CD4-positive, alpha-beta T cell (primary cell): ENCODE results near the gene ANKRD63. TPM values are rescaled to one million over a fixed set of nuclear protein-coding genes. Genes with fewer than 3 reads are reported as not detected.

Experiments used
- ATAC-seq: fragments of 200-7000 bp; cut with Tn5 transposase; one replicate; pipeline ENCODE4 v1.10.0; 2022; ENCODE audit warnings: mild to moderate bottlenecking; ENCODE audit not compliant: poor library complexity
- CTCF ChIA-PET: fragments of 350-600 bp; sonication (Branson Sonifier 250); formaldehyde crosslinking; loops from one replicate; lab custom pipeline; 2021; ENCODE audit warnings: antibody characterized with exemption, inconsistent platforms; lab: Charles Lee
- POLR2A ChIA-PET: fragments of 350-600 bp; sonication (Branson Sonifier 250); formaldehyde crosslinking; loops from one replicate; lab custom pipeline; 2021; ENCODE audit warnings: antibody characterized with exemption, inconsistent platforms; lab: Charles Lee
- DNase-seq, 14 experiments: peaks; one replicate each; pipeline ENCODE4 v3.0.0-alpha.2; 2013 to 2020; ENCODE audit warnings: mixed read lengths in 2 of 14
- H3K27ac ChIP-seq, 2 donors: one replicate each; pipeline versions ENCODE4 v1.5.1 to v1.7.0; 2013; ENCODE audit warnings: low read length in 2 of 2, low read depth in 1 of 2, mild to moderate bottlenecking in 1 of 2
- H3K27me3 ChIP-seq, 2 experiments: 1 replicate in 1 of 2; 2 replicates in 1 of 2; pipeline versions ENCODE4 v1.6.1 to v1.7.0; 2013; ENCODE audit warnings: low read length in 2 of 2, control low read depth in 1 of 2, mild to moderate bottlenecking in 1 of 2, moderate library complexity in 1 of 2; ENCODE audit not compliant: insufficient read depth in 2 of 2, control insufficient read depth in 1 of 2
- H3K36me3 ChIP-seq: one replicate; pipeline ENCODE4 v1.6.1; 2013; ENCODE audit warnings: low read length, control low read depth; ENCODE audit not compliant: insufficient read depth
- H3K4me1 ChIP-seq: one replicate; pipeline ENCODE4 v1.6.1; 2013; ENCODE audit warnings: low read length, control low read depth; ENCODE audit not compliant: insufficient read depth
- H3K4me3 ChIP-seq: one replicate; pipeline ENCODE4 v1.5.1; 2013; ENCODE audit warnings: mild to moderate bottlenecking, low read length, moderate library complexity
- H3K9me3 ChIP-seq, 2 experiments: 1 replicate in 1 of 2; 2 replicates in 1 of 2; pipeline versions ENCODE4 v1.6.1 to v1.7.0; 2013; ENCODE audit warnings: low read length in 2 of 2, mild to moderate bottlenecking in 2 of 2, control low read depth in 1 of 2, moderate library complexity in 1 of 2; ENCODE audit not compliant: control insufficient read depth in 1 of 2, insufficient read depth in 1 of 2
- H3K27ac Mint-ChIP-seq: one replicate; pipeline ENCODE4 v1.8.0; 2020; ENCODE audit warnings: mixed read lengths
- H3K27me3 Mint-ChIP-seq: one replicate; pipeline ENCODE4 v1.8.0; 2021; ENCODE audit warnings: mixed read lengths
- H3K36me3 Mint-ChIP-seq: one replicate; pipeline ENCODE4 v1.8.0; 2021; ENCODE audit warnings: low read depth, mixed read lengths
- H3K4me1 Mint-ChIP-seq: one replicate; pipeline ENCODE4 v1.8.0; 2021; ENCODE audit warnings: low read depth, mixed read lengths
- H3K4me3 Mint-ChIP-seq: one replicate; pipeline ENCODE4 v1.8.0; 2020; ENCODE audit warnings: mild to moderate bottlenecking, mixed read lengths
- H3K9me3 Mint-ChIP-seq: one replicate; pipeline ENCODE4 v1.8.0; 2020; ENCODE audit warnings: mixed read lengths
- intact Hi-C, 2 experiments: fragments of 100-400 bp; cut with DNase I in 1 of 2; cut with micrococcal nuclease in 1 of 2; formaldehyde crosslinking; loops; one replicate each; pipeline versions ENCODE4 v1.15.1 to v1.9.0; 2023 to 2025; cut with DNase I, micrococcal nuclease
- total RNA-seq, 174 experiments: library from RNA in 2 of 174; stranded (reverse) in 2 of 174; gene quantifications; one replicate each; pipeline ENCODE4 v1.2.3 and lab custom pipeline; 2021 to 2026
- TF ChIP-seq, protein P1 (sequence below): fragments of 200-600 bp; IDR thresholded peaks from one replicate; pipeline ENCODE4 v1.8.0; 2022; ENCODE audit warnings: antibody characterized with exemption, mild to moderate bottlenecking

ANKRD63 gene
- total RNA-seq, 2 experiments from 2014 or later = not detected

DNA sequence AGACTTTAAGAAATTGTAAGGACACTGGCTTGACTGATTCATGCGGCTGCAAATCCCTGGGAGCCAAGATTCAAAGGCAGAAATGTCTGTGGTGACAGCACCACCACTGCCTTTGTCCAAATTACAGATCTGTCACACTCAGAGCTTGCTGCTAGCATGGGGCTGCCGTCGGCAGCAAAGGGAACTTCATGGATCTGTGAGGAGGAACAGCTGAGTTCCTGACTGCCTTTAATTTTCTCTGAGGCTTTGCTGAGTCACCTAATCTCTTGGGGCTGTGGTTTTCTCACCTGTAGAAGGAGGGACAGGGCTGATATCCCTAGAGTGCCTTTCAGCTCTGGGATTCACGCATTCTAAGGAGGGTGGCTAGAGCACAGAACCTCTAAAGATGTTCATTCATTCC lies 48.1 kb downstream of the ANKRD63 start:
- H3K27me3 Mint-ChIP-seq = peaks cover 21% of the 10 kb centered on the region
- peaks cover 6% of the 10 kb centered on the region for H3K4me1 Mint-ChIP-seq
- Histone ChIP-seq H3K27me3 (peaks cover 5 to 11% of the 10 kb centered on the region in 2 experiments), H3K9me3 (peaks cover 0 to under 1% of the 10 kb centered on the region in 2 experiments), H3K27ac (no peak overlapping the region), H3K4me1 (peaks cover 10% of the 10 kb centered on the region), H3K36me3 (no peaks in the 10 kb centered on the region), H3K4me3 (no peak overlapping the region)
- H3K4me3 Mint-ChIP-seq = no peak overlapping the region
- no peaks in the 10 kb centered on the region for H3K9me3 Mint-ChIP-seq
- CTCF ChIA-PET = no interaction called here
- POLR2A ChIA-PET = no interaction called here
- intact Hi-C loops = no loop called here
- no peaks in the 10 kb centered on the region for H3K36me3 Mint-ChIP-seq
- ATAC-seq (no peak), DNase-seq (no peak)
- TF ChIP-seq, protein P1, sequence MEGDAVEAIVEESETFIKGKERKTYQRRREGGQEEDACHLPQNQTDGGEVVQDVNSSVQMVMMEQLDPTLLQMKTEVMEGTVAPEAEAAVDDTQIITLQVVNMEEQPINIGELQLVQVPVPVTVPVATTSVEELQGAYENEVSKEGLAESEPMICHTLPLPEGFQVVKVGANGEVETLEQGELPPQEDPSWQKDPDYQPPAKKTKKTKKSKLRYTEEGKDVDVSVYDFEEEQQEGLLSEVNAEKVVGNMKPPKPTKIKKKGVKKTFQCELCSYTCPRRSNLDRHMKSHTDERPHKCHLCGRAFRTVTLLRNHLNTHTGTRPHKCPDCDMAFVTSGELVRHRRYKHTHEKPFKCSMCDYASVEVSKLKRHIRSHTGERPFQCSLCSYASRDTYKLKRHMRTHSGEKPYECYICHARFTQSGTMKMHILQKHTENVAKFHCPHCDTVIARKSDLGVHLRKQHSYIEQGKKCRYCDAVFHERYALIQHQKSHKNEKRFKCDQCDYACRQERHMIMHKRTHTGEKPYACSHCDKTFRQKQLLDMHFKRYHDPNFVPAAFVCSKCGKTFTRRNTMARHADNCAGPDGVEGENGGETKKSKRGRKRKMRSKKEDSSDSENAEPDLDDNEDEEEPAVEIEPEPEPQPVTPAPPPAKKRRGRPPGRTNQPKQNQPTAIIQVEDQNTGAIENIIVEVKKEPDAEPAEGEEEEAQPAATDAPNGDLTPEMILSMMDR = no peak
- no peak overlapping the region for H3K27ac Mint-ChIP-seq

DNA sequence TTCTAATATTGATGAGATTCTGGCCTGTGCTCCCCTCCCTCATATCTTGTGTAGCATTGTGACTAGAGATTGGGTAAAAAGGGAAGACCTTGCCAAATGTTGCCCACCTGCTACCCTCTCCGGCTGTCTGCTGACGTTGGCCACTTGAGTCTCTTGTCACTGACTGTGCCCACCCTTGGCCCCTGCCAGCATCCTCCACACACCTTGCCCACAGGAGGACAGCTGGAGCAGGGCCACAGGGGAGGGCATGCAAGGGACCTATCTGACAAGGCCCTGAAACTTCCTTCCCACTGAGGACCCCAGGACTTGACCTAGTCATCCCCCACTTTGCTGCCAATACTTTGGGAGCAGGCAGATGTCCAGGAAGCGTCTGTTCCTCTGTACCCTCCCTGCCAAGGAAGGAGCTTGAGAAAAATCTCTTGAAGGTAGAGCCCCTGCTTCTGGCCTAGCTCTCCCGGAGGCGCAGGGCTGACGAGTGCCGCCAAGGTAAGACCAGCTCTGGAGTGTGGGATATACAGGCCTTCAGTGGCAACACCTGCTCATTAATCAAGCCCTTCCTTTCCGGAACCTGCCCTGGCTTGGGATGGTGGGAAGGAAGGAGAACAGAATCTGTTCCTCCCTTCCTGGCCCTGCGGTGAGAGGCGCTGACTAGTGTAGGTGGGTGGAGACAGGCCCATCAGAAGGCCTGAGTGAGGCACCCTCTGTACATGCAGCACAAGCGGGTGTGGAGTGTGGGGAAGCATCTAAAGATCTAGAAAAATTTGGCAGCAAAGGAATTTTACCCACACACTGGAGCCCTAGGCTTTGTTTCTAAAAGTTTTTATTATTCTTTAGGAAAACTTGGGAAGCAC lies 48.9 kb downstream of the ANKRD63 start:
- Mint-ChIP-seq H3K27ac (no peak overlapping the region), H3K9me3 (no peaks in the 10 kb centered on the region), H3K4me1 (no peaks in the 10 kb centered on the region), H3K36me3 (no peaks in the 10 kb centered on the region), H3K27me3 (peaks cover 13% of the 10 kb centered on the region), H3K4me3 (no peak overlapping the region)
- TF ChIP-seq, protein P1 = no peak
- peaks cover 4% of the 10 kb centered on the region for H3K4me1 ChIP-seq
- no peak overlapping the region for H3K4me3 ChIP-seq
- ChIA-PET POLR2A (no interaction called here), CTCF (no interaction called here)
- intact Hi-C loops = no loop called here
- H3K27ac ChIP-seq = no peak overlapping the region
- DNase-seq (no peak), ATAC-seq (no peak)
- H3K9me3 ChIP-seq = no peaks in the 10 kb centered on the region
- H3K27me3 ChIP-seq = peaks cover 0 to 6% of the 10 kb centered on the region in 2 experiments
- H3K36me3 ChIP-seq = no peaks in the 10 kb centered on the region

DNA sequence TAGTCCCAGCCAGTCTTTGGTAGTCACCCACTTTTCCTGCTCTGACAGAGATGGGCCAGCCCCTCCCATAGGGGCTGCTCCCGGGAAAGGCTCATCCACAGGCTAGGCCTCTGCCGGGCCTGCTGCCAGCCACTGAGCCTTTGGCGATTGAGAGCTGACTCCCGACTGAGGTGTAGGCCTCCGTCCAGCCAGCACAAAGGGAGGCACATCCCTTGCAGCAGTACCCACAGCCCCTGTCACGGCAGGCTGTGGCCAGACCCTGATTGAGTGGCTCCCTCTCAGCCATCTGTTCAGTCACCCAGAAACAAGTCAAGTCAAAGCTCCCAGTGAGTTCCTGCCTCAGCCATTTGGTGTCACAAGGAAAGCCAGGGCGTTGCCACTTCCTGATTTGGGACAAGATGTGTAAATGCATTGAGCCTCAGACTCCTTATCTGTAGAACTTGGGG lies 50.2 kb downstream of the ANKRD63 start:
- H3K36me3 ChIP-seq = no peaks in the 10 kb centered on the region
- intact Hi-C loops = no loop called here
- ATAC-seq (no peak), DNase-seq (no peak)
- TF ChIP-seq, protein P1 = no peak
- no peaks in the 10 kb centered on the region for H3K27me3 ChIP-seq
- no peaks in the 10 kb centered on the region for H3K4me1 Mint-ChIP-seq
- H3K27me3 Mint-ChIP-seq = peaks cover under 1% of the 10 kb centered on the region
- no peak overlapping the region for H3K27ac Mint-ChIP-seq
- H3K9me3 ChIP-seq = no peaks in the 10 kb centered on the region
- no peak overlapping the region for H3K27ac ChIP-seq
- H3K4me1 ChIP-seq = no peaks in the 10 kb centered on the region
- no peak overlapping the region for H3K4me3 ChIP-seq
- no peaks in the 10 kb centered on the region for H3K9me3 Mint-ChIP-seq
- H3K36me3 Mint-ChIP-seq = no peaks in the 10 kb centered on the region
- POLR2A ChIA-PET = no interaction called here
- H3K4me3 Mint-ChIP-seq = no peak overlapping the region
- CTCF ChIA-PET = no interaction called here

Other genes starting within 250 kb of the ANKRD63 start
- gene SRP14, start 243.9 kb downstream of the ANKRD63 start, total RNA-seq = 100 to 1,000 TPM; 120 to 126 TPM
- gene BMF, start 174.2 kb downstream of the ANKRD63 start, total RNA-seq = 10 to 100 TPM; 13.5 to 13.9 TPM
- gene BUB1B, start 122.0 kb downstream of the ANKRD63 start, total RNA-seq = 1 to 10 TPM; 1.4 to 2.4 TPM
- gene PAK6, start 44.0 kb downstream of the ANKRD63 start, total RNA-seq = under 1 TPM; 0.34 to 0.36 TPM
- 100 to 1,000 TPM; 206 to 222 TPM for gene PLCB2, start 24.9 kb upstream of the ANKRD63 start, total RNA-seq
- gene INAFM2, start 40.6 kb upstream of the ANKRD63 start, total RNA-seq = 1 to 10 TPM; 6.8 to 7.0 TPM
- gene CCDC9B, start 57.9 kb upstream of the ANKRD63 start, total RNA-seq = 1 to 10 TPM; 1.0 to 1.5 TPM
- not detected for gene PHGR1, start 68.0 kb upstream of the ANKRD63 start, total RNA-seq
- under 1 TPM; 0.03 to 0.06 TPM for gene DISP2, start 75.2 kb upstream of the ANKRD63 start, total RNA-seq
- 1 to 10 TPM; 2.8 to 3.0 TPM for gene KNSTRN, start 99.7 kb upstream of the ANKRD63 start, total RNA-seq
- gene IVD, start 122.7 kb upstream of the ANKRD63 start, total RNA-seq = 10 to 100 TPM; 30.7 to 31.9 TPM
- 10 to 100 TPM; 20.3 to 21.5 TPM for gene BAHD1, start 157.9 kb upstream of the ANKRD63 start, total RNA-seq
- 1 to 10 TPM; 4.6 to 5.1 TPM for gene CHST14, start 187.9 kb upstream of the ANKRD63 start, total RNA-seq